Measurements from ENCODE around the gene SLC9A5. TPM values are rescaled to one million over a fixed set of nuclear protein-coding genes. Genes with fewer than 3 reads are reported as not detected.

The SLC9A5 gene
- polyA plus RNA-seq, 1 donor (not counting 4 experiments of a cell fraction or from before 2014, with no cell fraction given) = 0.51 TPM

GRCh38 chr16:67223992-67224391, 24.8 kb upstream of the SLC9A5 start:
- H3K9ac ChIP-seq (ENCODE audit: control insufficient read depth, extremely low read depth, insufficient read depth, low read length) = no peak overlapping the region
- dilution Hi-C loops (cut with MboI; ENCODE audit: extremely low pct_ligation_motif_present, low sequenced_read_pairs) = no loop called here
- no peaks in the 10 kb centered on the region for H4K20me1 ChIP-seq (ENCODE audit: control insufficient read depth, extremely low read depth, insufficient read depth, low read length)
- FAIRE-seq (no peak), DNase-seq (ENCODE audit: low read depth, low spot score) (no peak)
- no peak overlapping the region for H2AFZ ChIP-seq (ENCODE audit: control insufficient read depth, low read length)
- no peak overlapping the region for H3K4me3 ChIP-seq (ENCODE audit: control insufficient read depth in 2 of 3, extremely low read depth in 1 of 3, insufficient read depth in 2 of 3, low read depth in 1 of 3, low read length in 3 of 3)
- peaks cover 5 to 10% of the 10 kb centered on the region in 2 experiments for H3K36me3 ChIP-seq (ENCODE audit: control insufficient read depth in 2 of 2, extremely low read depth in 1 of 2, insufficient read depth in 2 of 2, low read length in 2 of 2)
- no peak for TF ChIP-seq CTCF (optimal IDR thresholded peaks at IDR 0.05 in 1 of 3, IDR thresholded peaks at IDR 0.05 in 1 of 3, conservative IDR thresholded peaks at IDR 0.05 in 1 of 3; ENCODE audit: extremely low read depth in 1 of 3, insufficient read depth in 2 of 3, low read length in 3 of 3)
- no peak for TF ChIP-seq EZH2 (IDR thresholded peaks at IDR 0.05; ENCODE audit: low read length)
- H3K27ac ChIP-seq (ENCODE audit: control insufficient read depth, insufficient read depth, low read length) = no peak overlapping the region
- H3K9me1 ChIP-seq (ENCODE audit: control insufficient read depth, extremely low read depth, insufficient read depth, low read length) = no peaks in the 10 kb centered on the region
- no peaks in the 10 kb centered on the region for H3K9me3 ChIP-seq (ENCODE audit: control insufficient read depth, low read depth, low read length)
- H3K4me2 ChIP-seq (ENCODE audit: control insufficient read depth, extremely low read depth, insufficient read depth, low read depth, low read length) = no peak overlapping the region
- no peaks in the 10 kb centered on the region for H3K27me3 ChIP-seq (ENCODE audit: control insufficient read depth, extremely low read depth, insufficient read depth, low read length)
- peaks cover 17% of the 10 kb centered on the region for H3K4me1 ChIP-seq (ENCODE audit: control insufficient read depth, extremely low read depth, insufficient read depth, low read length)
- H3K79me2 ChIP-seq (ENCODE audit: control insufficient read depth, insufficient read depth, low read length) = peaks cover 19% of the 10 kb centered on the region

- peak overlapping the region; percentile 71 for H3K9ac ChIP-seq (ENCODE audit: control insufficient read depth, extremely low read depth, insufficient read depth, low read length)
- H3K4me3 ChIP-seq (ENCODE audit: control insufficient read depth in 2 of 3, extremely low read depth in 1 of 3, insufficient read depth in 2 of 3, low read depth in 1 of 3, low read length in 3 of 3) = peak overlapping the region; percentile 74 to 80 (median 80)
- H4K20me1 ChIP-seq (ENCODE audit: control insufficient read depth, extremely low read depth, insufficient read depth, low read length) = no peaks in the 10 kb centered on the region
- no peaks in the 10 kb centered on the region for H3K27me3 ChIP-seq (ENCODE audit: control insufficient read depth, extremely low read depth, insufficient read depth, low read length)
- dilution Hi-C loops (cut with MboI; ENCODE audit: extremely low pct_ligation_motif_present, low sequenced_read_pairs) = no loop called here
- peak overlapping the region; percentile 82 for H3K4me2 ChIP-seq (ENCODE audit: control insufficient read depth, extremely low read depth, insufficient read depth, low read depth, low read length)
- peak overlapping the region; percentile 31 for H3K27ac ChIP-seq (ENCODE audit: control insufficient read depth, insufficient read depth, low read length)
- peaks cover 16 to 26% of the 10 kb centered on the region in 2 experiments for H3K36me3 ChIP-seq (ENCODE audit: control insufficient read depth in 2 of 2, extremely low read depth in 1 of 2, insufficient read depth in 2 of 2, low read length in 2 of 2)
- FAIRE-seq (no peak), DNase-seq (ENCODE audit: low read depth, low spot score) (no peak)
- H3K9me3 ChIP-seq (ENCODE audit: control insufficient read depth, low read depth, low read length) = no peaks in the 10 kb centered on the region
- peaks cover 19% of the 10 kb centered on the region for H3K79me2 ChIP-seq (ENCODE audit: control insufficient read depth, insufficient read depth, low read length)
- no peak for TF ChIP-seq EZH2 (IDR thresholded peaks at IDR 0.05; ENCODE audit: low read length)
- TF ChIP-seq CTCF (optimal IDR thresholded peaks at IDR 0.05 in 1 of 3, IDR thresholded peaks at IDR 0.05 in 1 of 3, conservative IDR thresholded peaks at IDR 0.05 in 1 of 3; ENCODE audit: extremely low read depth in 1 of 3, insufficient read depth in 2 of 3, low read length in 3 of 3) = no peak
- H3K4me1 ChIP-seq (ENCODE audit: control insufficient read depth, extremely low read depth, insufficient read depth, low read length) = peaks cover 17% of the 10 kb centered on the region
- H3K9me1 ChIP-seq (ENCODE audit: control insufficient read depth, extremely low read depth, insufficient read depth, low read length) = no peaks in the 10 kb centered on the region
- peak overlapping the region; percentile 85 for H2AFZ ChIP-seq (ENCODE audit: control insufficient read depth, low read length)
Observed at GRCh38 chr16:67226295-67226803, 22.4 kb upstream of the SLC9A5 start.
